ENCODE results near the gene UROC1.

DNA sequence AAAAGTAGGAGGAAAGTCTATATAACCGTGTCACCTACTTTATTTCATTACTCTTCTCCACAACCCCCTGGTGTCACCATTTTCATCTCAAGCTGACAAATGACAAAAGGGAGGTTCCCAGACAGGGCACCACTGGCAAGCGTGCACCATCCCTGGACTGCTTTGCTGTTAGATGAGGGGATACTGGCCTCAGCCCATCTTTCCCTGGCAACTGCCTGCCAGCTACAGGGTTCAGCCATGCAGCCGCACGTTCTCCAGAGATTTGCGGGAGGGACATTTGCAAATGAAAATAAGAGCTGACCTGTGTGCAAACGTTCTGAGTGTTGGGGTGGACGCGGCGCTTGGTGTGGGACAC is 660 bp downstream of the UROC1 start:
- TF ChIP-seq CEBPB (IDR thresholded peaks at IDR 0.05), result no peak
- no peak for TF ChIP-seq EP300 (IDR thresholded peaks at IDR 0.05; ENCODE audit: borderline replicate concordance)

Data from Ishikawa (cell line).